GM12864 (cell line): ENCODE measurements around the gene ETS2.

Experiments
- DNase-seq: peaks from one replicate; pipeline ENCODE4 v3.0.0-alpha.2; 2011; ENCODE audit warnings: low read depth
- H3K4me3 ChIP-seq: 2 replicates; pipeline ENCODE4 v1.5.1; 2011; ENCODE audit warnings: mild to moderate bottlenecking, low read depth, low read length, control low read depth
- TF ChIP-seq, protein P1 (sequence below): IDR thresholded peaks from 2 replicates; pipeline ENCODE4 v1.5.1; 2011; ENCODE audit warnings: low read depth, mild to moderate bottlenecking, moderate library complexity, low read length, control low read depth, inconsistent platforms; ENCODE audit errors: missing control alignments

The ETS2 gene

DNA sequence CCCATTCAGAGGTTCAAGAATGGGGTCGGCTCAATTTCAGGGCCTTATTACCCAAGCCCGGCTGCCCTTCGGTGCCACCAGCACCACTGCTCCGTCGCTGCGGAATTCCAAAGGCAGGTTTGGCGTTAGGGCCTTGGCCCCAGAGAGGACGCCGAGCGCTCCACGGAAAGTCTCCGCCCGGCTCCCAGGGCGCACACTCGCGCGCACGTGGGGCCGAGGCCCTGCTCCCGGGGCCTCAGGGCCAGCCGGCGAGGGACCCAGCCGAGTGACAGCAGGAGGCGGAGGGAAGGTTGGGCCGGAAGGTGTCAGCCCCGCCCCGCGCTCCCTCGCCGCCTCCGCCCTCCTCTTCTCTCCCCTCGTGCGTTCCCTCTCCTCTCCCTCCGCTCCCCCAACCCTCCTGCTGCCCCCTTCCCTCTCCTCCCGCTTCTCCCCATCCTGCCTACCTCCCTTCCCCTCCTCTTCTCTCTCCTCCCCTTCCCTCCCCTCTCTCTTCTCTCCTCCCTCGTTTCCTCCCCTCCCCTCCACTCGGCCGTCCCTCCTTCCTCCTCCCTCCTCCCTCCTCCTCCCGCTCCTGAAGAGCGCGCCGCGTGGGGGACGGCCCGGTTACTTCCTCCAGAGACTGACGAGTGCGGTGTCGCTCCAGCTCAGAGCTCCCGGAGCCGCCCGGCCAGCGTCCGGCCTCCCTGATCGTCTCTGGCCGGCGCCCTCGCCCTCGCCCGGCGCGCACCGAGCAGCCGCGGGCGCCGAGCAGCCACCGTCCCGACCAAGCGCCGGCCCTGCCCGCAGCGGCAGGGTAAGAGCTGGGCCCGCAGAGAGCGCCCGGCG is at the start of gene ETS2:
ETS2 (plus strand) TSS at position 602 of the 825 bp plus-strand sequence. CDS start 4,106 bp downstream, outside the sequence.
- DNase-seq, result peak; percentile 33
- TF ChIP-seq, protein P1, sequence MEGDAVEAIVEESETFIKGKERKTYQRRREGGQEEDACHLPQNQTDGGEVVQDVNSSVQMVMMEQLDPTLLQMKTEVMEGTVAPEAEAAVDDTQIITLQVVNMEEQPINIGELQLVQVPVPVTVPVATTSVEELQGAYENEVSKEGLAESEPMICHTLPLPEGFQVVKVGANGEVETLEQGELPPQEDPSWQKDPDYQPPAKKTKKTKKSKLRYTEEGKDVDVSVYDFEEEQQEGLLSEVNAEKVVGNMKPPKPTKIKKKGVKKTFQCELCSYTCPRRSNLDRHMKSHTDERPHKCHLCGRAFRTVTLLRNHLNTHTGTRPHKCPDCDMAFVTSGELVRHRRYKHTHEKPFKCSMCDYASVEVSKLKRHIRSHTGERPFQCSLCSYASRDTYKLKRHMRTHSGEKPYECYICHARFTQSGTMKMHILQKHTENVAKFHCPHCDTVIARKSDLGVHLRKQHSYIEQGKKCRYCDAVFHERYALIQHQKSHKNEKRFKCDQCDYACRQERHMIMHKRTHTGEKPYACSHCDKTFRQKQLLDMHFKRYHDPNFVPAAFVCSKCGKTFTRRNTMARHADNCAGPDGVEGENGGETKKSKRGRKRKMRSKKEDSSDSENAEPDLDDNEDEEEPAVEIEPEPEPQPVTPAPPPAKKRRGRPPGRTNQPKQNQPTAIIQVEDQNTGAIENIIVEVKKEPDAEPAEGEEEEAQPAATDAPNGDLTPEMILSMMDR, result no peak
- H3K4me3 ChIP-seq, result peak within 1 kb of the TSS; percentile 74

DNA sequence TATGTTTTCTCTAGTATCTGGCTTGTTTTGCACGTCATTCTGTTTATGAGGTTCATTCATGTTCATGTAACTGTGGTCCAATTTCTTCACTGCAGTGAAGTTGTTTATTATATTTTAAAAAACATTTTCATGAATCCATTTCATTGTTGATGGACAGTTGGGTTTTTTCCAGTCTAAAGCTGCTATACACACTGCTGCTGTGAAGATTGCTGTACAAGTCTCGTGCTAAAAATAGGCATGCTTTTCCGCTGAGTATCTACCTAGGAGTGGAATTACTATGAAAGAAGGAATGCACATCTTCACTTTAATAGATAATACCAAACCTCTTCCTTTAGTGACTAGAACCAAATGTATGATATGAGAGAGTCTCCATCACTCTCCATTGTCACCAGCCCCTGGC is 49.0 kb upstream of the ETS2 start:
- no peak for DNase-seq
- TF ChIP-seq, protein P1, result no peak

DNA sequence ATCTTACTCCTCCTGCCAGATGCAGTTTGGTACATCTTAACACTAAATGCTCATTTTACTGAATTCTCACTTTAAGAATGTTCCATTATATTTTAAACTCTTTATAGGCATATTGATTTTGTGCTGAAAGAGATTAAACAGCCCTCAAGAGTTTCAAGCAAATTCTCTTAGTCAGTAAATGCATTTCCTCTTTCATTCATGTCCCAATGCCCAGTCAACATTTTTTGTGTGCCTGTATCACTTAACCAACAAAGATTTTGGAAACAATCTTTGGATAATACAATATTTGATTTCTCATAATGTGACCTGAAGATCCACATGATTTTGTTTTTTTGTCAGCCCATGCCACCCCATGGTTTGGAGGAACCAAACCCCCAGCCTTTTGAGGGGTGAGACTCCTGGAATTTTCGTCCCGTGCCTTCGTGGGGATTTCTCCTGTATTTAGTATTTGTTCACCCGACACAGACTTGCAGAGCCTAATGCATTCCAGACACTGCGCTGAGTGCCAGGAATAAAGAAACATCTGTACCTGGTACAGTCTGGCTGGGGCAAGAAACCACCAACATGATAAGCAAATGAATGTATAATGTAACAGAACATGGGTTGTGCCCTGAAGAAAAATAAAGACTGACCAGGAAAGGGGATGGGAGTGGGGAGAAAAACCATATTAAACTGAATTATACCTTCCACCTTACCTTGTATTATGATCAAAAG is 47.1 kb upstream of the ETS2 start:
- TF ChIP-seq, protein P1, result no peak
- DNase-seq, result no peak
- no peak overlapping the region for H3K4me3 ChIP-seq

More for the DNA sequence above, 49.0 kb upstream of the ETS2 start:
- no peak overlapping the region for H3K4me3 ChIP-seq

DNA sequence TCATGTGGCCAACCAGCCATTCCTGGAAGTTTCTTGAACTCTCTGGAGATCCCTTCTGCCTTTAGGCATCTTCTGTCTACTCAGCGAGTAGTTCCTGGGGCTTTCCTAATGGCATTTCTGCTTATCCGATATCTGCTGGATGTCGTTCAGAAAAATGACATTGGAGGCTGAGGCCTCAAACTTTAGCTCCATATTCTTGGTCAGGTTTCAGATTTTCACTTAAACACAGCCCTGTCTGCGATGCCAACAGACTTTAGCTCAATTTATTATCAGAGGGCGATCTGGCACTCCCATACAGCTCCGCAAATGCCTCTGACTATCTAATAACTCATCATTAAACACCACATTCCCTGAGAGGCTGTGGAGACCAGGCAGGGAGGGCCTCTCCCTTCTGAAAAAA is 46.3 kb upstream of the ETS2 start:
- no peak overlapping the region for H3K4me3 ChIP-seq
- DNase-seq, result no peak
- TF ChIP-seq, protein P1, result no peak

DNA sequence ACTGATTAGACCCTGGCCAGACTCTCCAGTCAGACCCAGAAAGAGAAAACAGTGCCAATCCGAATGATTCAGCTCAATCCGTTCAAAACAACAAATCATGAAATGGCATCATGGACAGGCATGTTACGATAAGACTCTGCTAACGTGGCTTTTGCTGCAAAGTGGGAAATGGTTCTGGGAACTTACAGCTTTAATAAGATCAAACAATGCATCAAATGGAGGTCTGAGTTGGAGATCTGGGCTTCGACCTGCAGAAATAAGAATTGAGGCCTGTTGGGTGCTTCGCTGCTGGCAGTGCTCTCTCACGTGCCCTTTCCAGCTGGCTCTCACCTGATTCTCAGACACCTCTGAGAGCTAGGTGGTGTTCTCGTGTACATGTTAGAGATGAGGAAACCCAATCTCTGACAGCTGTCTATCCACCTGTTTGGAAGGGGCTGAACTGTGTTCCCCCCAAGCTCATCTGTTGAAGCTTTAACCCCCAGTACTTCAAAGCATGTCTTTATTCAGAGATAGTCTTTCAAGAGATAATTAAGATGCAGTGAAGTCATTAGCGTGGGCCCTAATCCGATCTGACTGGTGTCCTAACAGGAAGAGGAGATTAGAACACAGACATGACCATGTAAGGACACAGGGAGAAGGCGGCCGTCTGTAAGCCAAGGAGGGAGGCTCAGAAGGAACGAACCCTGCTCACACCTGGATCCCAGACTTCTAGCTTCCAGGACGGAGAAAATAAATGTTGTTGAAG is 45.5 kb upstream of the ETS2 start:
- H3K4me3 ChIP-seq, result no peak overlapping the region
- TF ChIP-seq, protein P1, result no peak
- DNase-seq, result no peak

DNA sequence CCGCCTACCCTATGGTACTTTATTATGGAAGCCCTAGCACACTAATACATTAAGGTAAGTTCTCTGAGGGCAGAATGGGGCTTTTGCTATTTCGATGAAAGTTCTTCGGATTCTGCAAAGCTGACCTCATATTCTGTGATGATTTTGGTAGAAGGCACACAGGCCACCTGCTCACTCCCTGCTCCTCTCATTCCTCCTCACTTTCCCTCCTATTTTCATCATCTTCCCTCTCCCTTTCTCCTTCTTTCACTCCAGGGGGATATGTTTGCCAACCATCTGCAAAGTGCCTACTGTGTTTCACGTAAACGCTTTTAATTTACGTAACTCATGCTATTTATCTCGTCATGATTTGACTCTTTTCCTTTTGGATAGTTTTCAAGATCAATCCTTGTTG is 45.0 kb upstream of the ETS2 start:
- DNase-seq, result no peak
- TF ChIP-seq, protein P1, result no peak
- H3K4me3 ChIP-seq, result no peak overlapping the region
